ENCODE data around the gene C10orf90.

GRCh38 chr10:126496771-126497545 lies 173.5 kb downstream of the C10orf90 start:
- TF ChIP-seq CTCF (IDR thresholded peaks at IDR 0.05): no peak
- no peak for TF ChIP-seq POLR2A (IDR thresholded peaks at IDR 0.05)

Measured in testis (tissue), 2 donors.